SK-N-SH (cell line): ENCODE data around the gene CLEC4G.

Experiments
- CHD2 ChIP-seq: fragments of 150-350 bp; IDR thresholded peaks from 2 replicates; pipeline ENCODE4 v1.6.1; 2018; ENCODE audit warnings: low read length; ENCODE audit not compliant: partially characterized antibody
- JUND ChIP-seq: IDR thresholded peaks from 2 replicates; pipeline ENCODE4 v1.4.0; 2012
- MXI1 ChIP-seq: IDR thresholded peaks from 2 replicates; pipeline ENCODE4 v1.6.1; 2012; ENCODE audit warnings: mild to moderate bottlenecking, low read depth, low read length, improper control_type of control experiment
- POLR2AphosphoS5 ChIP-seq: IDR thresholded peaks from 2 replicates; pipeline ENCODE4 v1.6.1; 2012; ENCODE audit warnings: low read depth, low read length
- RAD21 ChIP-seq: IDR thresholded peaks from 2 replicates; pipeline ENCODE4 v1.6.1; 2012; ENCODE audit warnings: mild to moderate bottlenecking, low read length
- TAF1 ChIP-seq: IDR thresholded peaks from 2 replicates; pipeline ENCODE4 v1.6.1; 2012; ENCODE audit warnings: low read depth, mild to moderate bottlenecking, low read length, moderate library complexity, borderline replicate concordance
- TEAD4 ChIP-seq: IDR thresholded peaks from 2 replicates; pipeline ENCODE4 v1.4.0; 2012; ENCODE audit warnings: mild to moderate bottlenecking, borderline replicate concordance; ENCODE audit not compliant: insufficient read depth
- TF ChIP-seq, protein P1 (sequence below): fragments of 200-600 bp; sonication (generic); IDR thresholded peaks from 2 replicates; pipeline ENCODE4 v1.6.1; 2017; ENCODE audit warnings: antibody characterized with exemption, mild to moderate bottlenecking, moderate library complexity
- TF ChIP-seq, protein P2 (sequence below): fragments of 150-350 bp; IDR thresholded peaks from 2 replicates; pipeline ENCODE4 v1.6.1; 2017; ENCODE audit warnings: antibody characterized with exemption, low read length, low read depth, borderline replicate concordance
- TF ChIP-seq, protein P3 (sequence below): IDR thresholded peaks from 2 replicates; pipeline ENCODE4 v1.4.0; 2012; ENCODE audit warnings: low read depth, borderline replicate concordance
- TF ChIP-seq, protein P4 (sequence below): IDR thresholded peaks from 2 replicates; pipeline ENCODE4; 2012
- TF ChIP-seq, protein P5 (sequence below): IDR thresholded peaks from 2 replicates; pipeline ENCODE4 v1.6.1; 2012; ENCODE audit warnings: mild to moderate bottlenecking, low read depth, low read length, moderate library complexity

GRCh38 chr19:7730286-7731217 is 1.4 kb downstream of the CLEC4G start:
- TF ChIP-seq CHD2 (no peak), TAF1 (no peak), TEAD4 (no peak), RAD21 (no peak), MXI1 (no peak), POLR2AphosphoS5 (no peak), JUND (no peak)
- TF ChIP-seq, protein P1, sequence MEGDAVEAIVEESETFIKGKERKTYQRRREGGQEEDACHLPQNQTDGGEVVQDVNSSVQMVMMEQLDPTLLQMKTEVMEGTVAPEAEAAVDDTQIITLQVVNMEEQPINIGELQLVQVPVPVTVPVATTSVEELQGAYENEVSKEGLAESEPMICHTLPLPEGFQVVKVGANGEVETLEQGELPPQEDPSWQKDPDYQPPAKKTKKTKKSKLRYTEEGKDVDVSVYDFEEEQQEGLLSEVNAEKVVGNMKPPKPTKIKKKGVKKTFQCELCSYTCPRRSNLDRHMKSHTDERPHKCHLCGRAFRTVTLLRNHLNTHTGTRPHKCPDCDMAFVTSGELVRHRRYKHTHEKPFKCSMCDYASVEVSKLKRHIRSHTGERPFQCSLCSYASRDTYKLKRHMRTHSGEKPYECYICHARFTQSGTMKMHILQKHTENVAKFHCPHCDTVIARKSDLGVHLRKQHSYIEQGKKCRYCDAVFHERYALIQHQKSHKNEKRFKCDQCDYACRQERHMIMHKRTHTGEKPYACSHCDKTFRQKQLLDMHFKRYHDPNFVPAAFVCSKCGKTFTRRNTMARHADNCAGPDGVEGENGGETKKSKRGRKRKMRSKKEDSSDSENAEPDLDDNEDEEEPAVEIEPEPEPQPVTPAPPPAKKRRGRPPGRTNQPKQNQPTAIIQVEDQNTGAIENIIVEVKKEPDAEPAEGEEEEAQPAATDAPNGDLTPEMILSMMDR: no peak
- TF ChIP-seq, protein P2, sequence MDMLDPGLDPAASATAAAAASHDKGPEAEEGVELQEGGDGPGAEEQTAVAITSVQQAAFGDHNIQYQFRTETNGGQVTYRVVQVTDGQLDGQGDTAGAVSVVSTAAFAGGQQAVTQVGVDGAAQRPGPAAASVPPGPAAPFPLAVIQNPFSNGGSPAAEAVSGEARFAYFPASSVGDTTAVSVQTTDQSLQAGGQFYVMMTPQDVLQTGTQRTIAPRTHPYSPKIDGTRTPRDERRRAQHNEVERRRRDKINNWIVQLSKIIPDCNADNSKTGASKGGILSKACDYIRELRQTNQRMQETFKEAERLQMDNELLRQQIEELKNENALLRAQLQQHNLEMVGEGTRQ: no peak
- TF ChIP-seq, protein P3, sequence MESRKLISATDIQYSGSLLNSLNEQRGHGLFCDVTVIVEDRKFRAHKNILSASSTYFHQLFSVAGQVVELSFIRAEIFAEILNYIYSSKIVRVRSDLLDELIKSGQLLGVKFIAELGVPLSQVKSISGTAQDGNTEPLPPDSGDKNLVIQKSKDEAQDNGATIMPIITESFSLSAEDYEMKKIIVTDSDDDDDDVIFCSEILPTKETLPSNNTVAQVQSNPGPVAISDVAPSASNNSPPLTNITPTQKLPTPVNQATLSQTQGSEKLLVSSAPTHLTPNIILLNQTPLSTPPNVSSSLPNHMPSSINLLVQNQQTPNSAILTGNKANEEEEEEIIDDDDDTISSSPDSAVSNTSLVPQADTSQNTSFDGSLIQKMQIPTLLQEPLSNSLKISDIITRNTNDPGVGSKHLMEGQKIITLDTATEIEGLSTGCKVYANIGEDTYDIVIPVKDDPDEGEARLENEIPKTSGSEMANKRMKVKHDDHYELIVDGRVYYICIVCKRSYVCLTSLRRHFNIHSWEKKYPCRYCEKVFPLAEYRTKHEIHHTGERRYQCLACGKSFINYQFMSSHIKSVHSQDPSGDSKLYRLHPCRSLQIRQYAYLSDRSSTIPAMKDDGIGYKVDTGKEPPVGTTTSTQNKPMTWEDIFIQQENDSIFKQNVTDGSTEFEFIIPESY: no peak
- TF ChIP-seq, protein P4, sequence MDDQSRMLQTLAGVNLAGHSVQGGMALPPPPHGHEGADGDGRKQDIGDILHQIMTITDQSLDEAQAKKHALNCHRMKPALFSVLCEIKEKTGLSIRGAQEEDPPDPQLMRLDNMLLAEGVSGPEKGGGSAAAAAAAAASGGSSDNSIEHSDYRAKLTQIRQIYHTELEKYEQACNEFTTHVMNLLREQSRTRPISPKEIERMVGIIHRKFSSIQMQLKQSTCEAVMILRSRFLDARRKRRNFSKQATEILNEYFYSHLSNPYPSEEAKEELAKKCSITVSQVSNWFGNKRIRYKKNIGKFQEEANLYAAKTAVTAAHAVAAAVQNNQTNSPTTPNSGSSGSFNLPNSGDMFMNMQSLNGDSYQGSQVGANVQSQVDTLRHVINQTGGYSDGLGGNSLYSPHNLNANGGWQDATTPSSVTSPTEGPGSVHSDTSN: no peak
- TF ChIP-seq, protein P5, sequence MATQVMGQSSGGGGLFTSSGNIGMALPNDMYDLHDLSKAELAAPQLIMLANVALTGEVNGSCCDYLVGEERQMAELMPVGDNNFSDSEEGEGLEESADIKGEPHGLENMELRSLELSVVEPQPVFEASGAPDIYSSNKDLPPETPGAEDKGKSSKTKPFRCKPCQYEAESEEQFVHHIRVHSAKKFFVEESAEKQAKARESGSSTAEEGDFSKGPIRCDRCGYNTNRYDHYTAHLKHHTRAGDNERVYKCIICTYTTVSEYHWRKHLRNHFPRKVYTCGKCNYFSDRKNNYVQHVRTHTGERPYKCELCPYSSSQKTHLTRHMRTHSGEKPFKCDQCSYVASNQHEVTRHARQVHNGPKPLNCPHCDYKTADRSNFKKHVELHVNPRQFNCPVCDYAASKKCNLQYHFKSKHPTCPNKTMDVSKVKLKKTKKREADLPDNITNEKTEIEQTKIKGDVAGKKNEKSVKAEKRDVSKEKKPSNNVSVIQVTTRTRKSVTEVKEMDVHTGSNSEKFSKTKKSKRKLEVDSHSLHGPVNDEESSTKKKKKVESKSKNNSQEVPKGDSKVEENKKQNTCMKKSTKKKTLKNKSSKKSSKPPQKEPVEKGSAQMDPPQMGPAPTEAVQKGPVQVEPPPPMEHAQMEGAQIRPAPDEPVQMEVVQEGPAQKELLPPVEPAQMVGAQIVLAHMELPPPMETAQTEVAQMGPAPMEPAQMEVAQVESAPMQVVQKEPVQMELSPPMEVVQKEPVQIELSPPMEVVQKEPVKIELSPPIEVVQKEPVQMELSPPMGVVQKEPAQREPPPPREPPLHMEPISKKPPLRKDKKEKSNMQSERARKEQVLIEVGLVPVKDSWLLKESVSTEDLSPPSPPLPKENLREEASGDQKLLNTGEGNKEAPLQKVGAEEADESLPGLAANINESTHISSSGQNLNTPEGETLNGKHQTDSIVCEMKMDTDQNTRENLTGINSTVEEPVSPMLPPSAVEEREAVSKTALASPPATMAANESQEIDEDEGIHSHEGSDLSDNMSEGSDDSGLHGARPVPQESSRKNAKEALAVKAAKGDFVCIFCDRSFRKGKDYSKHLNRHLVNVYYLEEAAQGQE: no peak
